ENCODE measurements around the gene ID4.

- no peak for TF ChIP-seq POLR2AphosphoS5 (IDR thresholded peaks at IDR 0.05)
- TF ChIP-seq CTCF (IDR thresholded peaks at IDR 0.05): no peak
- TF ChIP-seq EP300 (IDR thresholded peaks at IDR 0.05): no peak
- no peak for TF ChIP-seq POLR2A (IDR thresholded peaks at IDR 0.05)
These were observed 1.6 kb upstream of the ID4 start for GRCh38 chr6:19835605-19836004.
